ENCODE measurements around the gene PTH1R. TPM values are rescaled to one million over a fixed set of nuclear protein-coding genes. Genes with fewer than 3 reads are reported as not detected.
A peak's percentile ranks its signal among the peaks of the same experiment; 100 is the strongest.

The PTH1R gene
- total RNA-seq, 1 experiment from 2014 or later = not detected

DNA sequence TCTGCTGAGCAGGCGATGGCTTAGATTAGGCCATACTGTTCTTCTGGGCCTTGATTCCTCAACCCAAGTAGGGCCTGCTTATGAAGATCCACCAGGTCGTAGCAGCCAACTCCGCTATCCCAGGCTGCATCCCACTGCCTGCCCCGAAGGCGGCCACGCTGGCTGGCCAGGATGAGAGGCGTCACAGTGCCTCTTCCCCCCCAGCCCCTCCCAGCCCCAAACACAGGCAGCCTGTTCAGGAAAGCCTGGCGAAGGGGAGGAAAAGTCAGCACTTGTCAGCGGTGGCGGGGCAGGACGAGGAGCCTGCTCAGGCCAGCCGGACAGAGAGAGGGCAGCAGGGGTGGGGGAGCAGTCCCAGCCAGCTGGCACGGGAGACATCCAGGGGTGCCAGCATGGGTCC, 11.2 kb downstream of the PTH1R start:
- peaks cover 34% of the 10 kb centered on the region for H3K27me3 ChIP-seq (replicated peaks)
- peaks cover 9% of the 10 kb centered on the region for H3K4me1 ChIP-seq (replicated peaks)
- no peak for DNase-seq (ENCODE audit: low read depth in 1 of 2, low spot score in 2 of 2)
- H3K27ac ChIP-seq = no peak overlapping the region
- no peaks in the 10 kb centered on the region for H3K36me3 ChIP-seq
- no peaks in the 10 kb centered on the region for H3K9me3 ChIP-seq (replicated peaks)
- H3K4me3 ChIP-seq = no peak overlapping the region

DNA sequence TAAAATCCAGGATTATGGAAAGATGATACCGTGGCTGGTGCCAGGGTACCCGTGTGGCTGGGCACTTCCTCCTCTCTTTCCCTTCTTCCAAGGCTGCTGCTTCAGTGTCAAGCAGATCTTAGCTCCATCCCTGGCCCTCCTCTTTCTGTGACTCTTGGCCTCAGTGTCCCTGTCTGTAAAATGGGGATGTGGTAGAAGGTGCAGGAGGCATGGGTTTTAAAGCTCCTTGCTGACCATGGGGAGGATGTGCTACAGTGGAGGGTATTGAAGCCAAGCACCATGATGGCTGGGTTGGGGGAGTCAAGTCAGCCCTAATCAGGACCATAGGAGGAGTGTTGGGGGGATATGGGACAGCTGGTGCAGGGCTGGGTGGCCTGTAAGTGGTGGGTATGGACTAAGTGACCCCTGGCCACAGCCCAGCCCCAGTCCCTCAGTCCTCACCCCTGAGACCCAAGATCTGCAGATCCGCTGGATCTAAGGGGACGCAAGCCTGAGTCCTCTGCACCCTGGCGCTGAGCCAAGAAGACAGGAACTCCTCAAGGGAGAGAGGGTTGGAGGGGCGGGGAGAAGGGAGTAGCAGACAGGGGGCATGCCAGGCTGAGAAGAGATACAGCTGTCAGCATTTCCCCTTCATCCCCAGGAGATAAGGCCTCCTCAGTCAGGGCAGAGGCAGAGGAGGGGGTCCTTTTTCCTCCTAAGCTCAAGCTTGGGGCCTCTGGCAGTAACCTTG, 12.0 kb downstream of the PTH1R start:
- H3K4me1 ChIP-seq (replicated peaks) = peaks cover 9% of the 10 kb centered on the region
- H3K27me3 ChIP-seq (replicated peaks) = peaks cover 25% of the 10 kb centered on the region
- no peaks in the 10 kb centered on the region for H3K36me3 ChIP-seq
- H3K27ac ChIP-seq = no peak overlapping the region
- no peaks in the 10 kb centered on the region for H3K9me3 ChIP-seq (replicated peaks)
- DNase-seq (ENCODE audit: low read depth in 1 of 2, low spot score in 2 of 2) = no peak
- H3K4me3 ChIP-seq = no peak overlapping the region

DNA sequence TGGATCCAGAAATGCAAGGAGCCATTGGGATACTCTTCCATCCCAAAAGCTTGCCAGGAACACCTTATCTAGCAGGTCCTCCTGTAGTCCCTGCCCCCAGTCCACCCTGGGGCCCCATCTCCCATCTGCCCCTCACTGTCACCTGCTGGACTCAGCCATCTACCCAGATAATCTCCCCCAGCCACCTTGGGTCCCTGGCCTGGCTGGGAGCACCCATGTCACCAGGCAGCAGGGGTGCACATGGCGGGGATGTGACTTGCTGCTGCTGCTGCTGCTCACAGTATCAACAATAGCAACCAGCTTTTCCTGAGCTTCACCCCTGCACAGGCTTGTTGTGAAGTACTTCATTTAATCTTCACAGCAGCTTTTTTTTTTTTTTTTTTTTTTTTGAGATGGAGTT, 12.6 kb downstream of the PTH1R start:
- H3K9me3 ChIP-seq (replicated peaks) = no peaks in the 10 kb centered on the region
- DNase-seq (ENCODE audit: low read depth in 1 of 2, low spot score in 2 of 2) = no peak
- H3K4me3 ChIP-seq = no peak overlapping the region
- no peak overlapping the region for H3K27ac ChIP-seq
- H3K36me3 ChIP-seq = no peaks in the 10 kb centered on the region
- peaks cover 9% of the 10 kb centered on the region for H3K4me1 ChIP-seq (replicated peaks)
- peaks cover 23% of the 10 kb centered on the region for H3K27me3 ChIP-seq (replicated peaks)

DNA sequence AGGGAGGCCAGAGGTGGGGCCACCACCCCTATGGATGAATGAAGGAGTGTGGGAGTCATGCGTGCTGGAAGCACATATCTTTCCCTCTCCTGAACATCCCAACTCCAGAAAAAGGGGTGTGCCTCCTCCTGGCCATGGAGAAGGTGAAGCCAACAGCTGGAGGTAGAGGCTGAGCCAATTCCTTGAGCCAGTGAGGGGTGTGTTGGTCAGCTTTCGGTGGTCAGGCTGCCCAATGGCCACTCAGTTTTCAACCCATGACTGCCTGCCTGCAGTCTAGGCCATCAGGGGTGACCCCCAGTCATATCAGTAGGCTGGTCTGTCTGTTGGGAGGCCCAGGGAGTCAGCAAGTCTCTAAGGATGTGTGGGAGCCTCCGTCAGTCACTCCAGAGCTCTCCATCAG, 13.6 kb downstream of the PTH1R start:
- no peak overlapping the region for H3K4me3 ChIP-seq
- no peaks in the 10 kb centered on the region for H3K36me3 ChIP-seq
- peaks cover 9% of the 10 kb centered on the region for H3K4me1 ChIP-seq (replicated peaks)
- peaks cover 21% of the 10 kb centered on the region for H3K27me3 ChIP-seq (replicated peaks)
- DNase-seq (ENCODE audit: low read depth in 1 of 2, low spot score in 2 of 2) = no peak
- H3K9me3 ChIP-seq (replicated peaks) = no peaks in the 10 kb centered on the region
- no peak overlapping the region for H3K27ac ChIP-seq

DNA sequence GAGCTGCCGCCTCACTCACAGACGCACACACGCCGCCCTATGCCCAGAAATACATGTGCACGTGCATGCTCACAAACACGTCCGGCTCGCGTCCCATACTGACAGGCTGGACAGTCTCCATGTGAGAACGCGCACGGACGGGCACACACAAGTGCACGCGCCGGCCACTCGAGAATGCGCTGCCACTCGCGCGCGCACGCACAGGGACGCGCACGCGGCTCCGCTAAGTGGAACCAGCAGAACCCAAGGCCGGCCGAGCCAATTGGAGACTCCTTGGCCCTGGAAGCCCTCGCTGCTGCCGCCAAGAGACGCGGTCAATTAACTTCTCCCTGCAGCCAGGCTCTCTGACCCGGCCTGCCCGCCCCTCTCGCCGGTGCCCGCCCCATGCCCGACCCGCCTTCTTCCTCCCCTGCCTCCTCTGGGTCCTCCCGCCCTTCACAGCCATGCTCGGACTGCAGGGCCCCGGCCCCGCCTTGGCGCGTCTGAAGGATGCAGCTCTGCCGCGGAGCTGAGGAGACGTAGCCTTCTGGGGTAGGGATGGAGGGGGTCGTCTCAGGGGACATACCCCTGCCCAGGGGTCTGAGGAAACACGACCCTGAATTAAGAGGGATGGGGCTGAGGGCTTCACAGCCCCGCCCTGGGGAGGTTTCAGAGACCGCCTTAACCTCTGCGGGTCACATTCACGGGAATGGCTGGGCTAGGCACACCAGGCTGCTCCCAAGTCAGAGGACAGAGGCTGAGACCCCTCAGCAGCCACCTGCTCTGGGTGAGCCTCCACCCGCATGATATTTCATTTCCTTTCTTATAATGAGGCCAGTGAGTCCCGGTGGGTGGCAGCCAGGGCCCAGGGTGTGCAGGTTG, 15.0 kb downstream of the PTH1R start:
- DNase-seq (ENCODE audit: low read depth in 1 of 2, low spot score in 2 of 2) = peak; percentile 29 to 60
- no peaks in the 10 kb centered on the region for H3K9me3 ChIP-seq (replicated peaks)
- H3K4me1 ChIP-seq (replicated peaks) = peaks cover 9% of the 10 kb centered on the region
- H3K27ac ChIP-seq = no peak overlapping the region
- peaks cover 17% of the 10 kb centered on the region for H3K27me3 ChIP-seq (replicated peaks)
- no peaks in the 10 kb centered on the region for H3K36me3 ChIP-seq
- H3K4me3 ChIP-seq = peak overlapping the region; percentile 26

DNA sequence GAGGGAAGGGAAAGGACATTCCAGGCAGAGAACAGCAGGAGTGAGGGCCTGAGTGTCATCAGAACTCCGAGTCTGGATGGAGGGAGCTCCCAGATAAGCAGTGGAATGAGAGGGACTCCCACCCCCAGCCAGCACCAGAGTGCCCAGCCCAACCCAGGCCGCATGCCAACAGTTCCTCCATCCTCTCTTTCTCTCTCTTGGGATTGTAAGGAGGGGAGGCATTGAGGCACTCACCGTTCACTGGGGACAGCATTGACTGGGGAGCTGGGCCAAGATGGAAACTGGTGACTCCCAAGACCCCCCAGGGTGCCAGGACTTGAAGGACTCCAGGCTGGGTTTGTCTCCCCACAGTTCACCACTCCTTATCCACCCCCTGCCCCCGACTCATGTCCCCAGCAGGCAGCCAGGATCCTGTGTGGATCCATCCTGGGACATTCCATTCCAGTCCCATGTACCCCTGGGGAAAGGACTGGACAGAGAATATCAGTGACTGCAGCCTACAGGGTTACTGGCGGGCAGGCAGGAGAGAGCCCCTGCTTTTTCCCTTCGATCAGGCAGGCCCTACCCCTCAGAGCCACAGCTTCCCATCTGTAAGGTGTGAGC, 15.7 kb downstream of the PTH1R start:
- H3K27ac ChIP-seq = no peak overlapping the region
- H3K36me3 ChIP-seq = no peaks in the 10 kb centered on the region
- peaks cover 9% of the 10 kb centered on the region for H3K4me1 ChIP-seq (replicated peaks)
- H3K9me3 ChIP-seq (replicated peaks) = no peaks in the 10 kb centered on the region
- peaks cover 16% of the 10 kb centered on the region for H3K27me3 ChIP-seq (replicated peaks)
- H3K4me3 ChIP-seq = no peak overlapping the region
- DNase-seq (ENCODE audit: low read depth in 1 of 2, low spot score in 2 of 2) = no peak

- Histone ChIP-seq H3K36me3 (no peaks in the 10 kb centered on the region), H3K9me3 (replicated peaks) (no peaks in the 10 kb centered on the region), H3K4me1 (replicated peaks) (peaks cover 9% of the 10 kb centered on the region), H3K27ac (no peak overlapping the region), H3K4me3 (no peak overlapping the region), H3K27me3 (replicated peaks) (peaks cover 16% of the 10 kb centered on the region)
- DNase-seq (ENCODE audit: low read depth in 1 of 2, low spot score in 2 of 2) = no peak
Observed at GRCh38 chr3:46893763-46894162, 16.2 kb downstream of the PTH1R start.

DNA sequence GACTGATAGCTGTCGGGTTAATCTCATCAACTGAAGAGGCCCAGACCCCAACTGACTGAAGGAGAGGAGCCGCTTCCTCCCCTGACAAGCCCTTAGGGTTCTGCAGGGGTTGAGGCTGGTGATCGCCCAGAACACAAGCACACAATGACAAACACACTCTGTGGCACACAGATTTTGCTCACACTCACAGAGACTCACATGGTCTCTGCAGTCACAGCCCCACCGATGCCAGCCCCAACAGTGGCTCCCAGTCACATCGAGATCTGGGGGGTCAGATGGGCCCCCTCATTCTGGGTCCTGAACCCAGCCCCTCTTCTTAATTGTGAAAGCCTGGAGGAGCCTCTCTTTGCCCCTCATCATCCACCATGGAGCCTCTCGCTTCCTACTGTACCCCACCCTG, 16.7 kb downstream of the PTH1R start:
- DNase-seq (ENCODE audit: low read depth in 1 of 2, low spot score in 2 of 2) = no peak
- peaks cover 9% of the 10 kb centered on the region for H3K4me1 ChIP-seq (replicated peaks)

GRCh38 chr3:46895204-46895660, 17.7 kb downstream of the PTH1R start:
- Histone ChIP-seq H3K9me3 (replicated peaks) (no peaks in the 10 kb centered on the region), H3K27me3 (replicated peaks) (peaks cover 16% of the 10 kb centered on the region), H3K36me3 (no peaks in the 10 kb centered on the region), H3K4me1 (replicated peaks) (peaks cover 9% of the 10 kb centered on the region), H3K27ac (no peak overlapping the region), H3K4me3 (no peak overlapping the region)
- DNase-seq (ENCODE audit: low read depth in 1 of 2, low spot score in 2 of 2) = peak; percentile 49 to 65

More for the DNA sequence above, 16.7 kb downstream of the PTH1R start:
- peaks cover 16% of the 10 kb centered on the region for H3K27me3 ChIP-seq (replicated peaks)
- H3K9me3 ChIP-seq (replicated peaks) = no peaks in the 10 kb centered on the region
- no peak overlapping the region for H3K4me3 ChIP-seq
- H3K36me3 ChIP-seq = no peaks in the 10 kb centered on the region
- no peak overlapping the region for H3K27ac ChIP-seq

DNA sequence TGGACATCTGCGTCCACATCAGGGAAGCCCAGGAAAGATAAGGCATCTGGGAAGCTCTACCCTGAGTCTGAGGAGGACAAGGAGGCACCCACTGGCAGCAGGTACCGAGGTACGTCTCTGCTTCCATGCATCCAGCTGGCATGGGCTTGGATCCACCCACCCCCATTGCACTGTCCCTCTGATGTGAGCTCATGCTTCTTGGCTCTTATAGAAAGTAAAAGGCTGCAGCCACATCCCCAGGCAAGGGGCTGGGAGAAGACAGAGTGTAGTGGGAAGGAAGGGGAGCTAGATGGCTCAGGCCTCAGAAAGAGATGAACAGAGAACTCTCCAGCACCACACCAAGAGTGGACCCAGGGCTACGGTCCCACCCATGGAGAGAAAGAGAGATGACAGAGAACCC, 18.2 kb downstream of the PTH1R start:
- H3K27me3 ChIP-seq (replicated peaks) = peaks cover 16% of the 10 kb centered on the region
- H3K4me1 ChIP-seq (replicated peaks) = peaks cover 9% of the 10 kb centered on the region
- no peak overlapping the region for H3K4me3 ChIP-seq
- H3K27ac ChIP-seq = no peak overlapping the region
- H3K36me3 ChIP-seq = no peaks in the 10 kb centered on the region
- no peak for DNase-seq (ENCODE audit: low read depth in 1 of 2, low spot score in 2 of 2)
- no peaks in the 10 kb centered on the region for H3K9me3 ChIP-seq (replicated peaks)

DNA sequence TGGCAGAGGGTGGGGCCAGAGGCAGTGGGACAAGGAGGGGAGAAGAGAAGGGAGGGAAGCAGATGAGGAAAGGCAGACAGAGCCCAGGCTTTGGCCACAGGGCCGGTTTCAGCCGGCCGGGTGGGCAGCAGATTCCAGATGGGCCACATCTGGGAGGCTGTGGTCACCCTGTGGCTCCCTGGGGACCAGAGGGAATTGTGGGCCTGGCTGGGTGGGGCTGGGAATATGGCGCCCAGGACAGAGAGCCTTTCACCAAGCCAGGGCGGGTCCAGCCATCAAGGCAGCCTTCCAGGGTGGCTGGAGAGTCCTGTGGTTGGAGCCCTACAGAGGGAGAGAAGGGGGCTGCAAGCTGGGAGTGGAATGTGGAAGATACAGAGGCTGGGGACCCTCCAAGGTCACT, 18.9 kb downstream of the PTH1R start:
- Histone ChIP-seq H3K27me3 (replicated peaks) (peaks cover 9% of the 10 kb centered on the region), H3K9me3 (replicated peaks) (no peaks in the 10 kb centered on the region), H3K4me3 (no peak overlapping the region), H3K4me1 (replicated peaks) (peaks cover 9% of the 10 kb centered on the region), H3K36me3 (no peaks in the 10 kb centered on the region), H3K27ac (no peak overlapping the region)
- no peak for DNase-seq (ENCODE audit: low read depth in 1 of 2, low spot score in 2 of 2)

GRCh38 chr3:46897031-46897430, 19.5 kb downstream of the PTH1R start:
- H3K4me1 ChIP-seq (replicated peaks) = peaks cover 7% of the 10 kb centered on the region
- no peak overlapping the region for H3K4me3 ChIP-seq
- peaks cover 3% of the 10 kb centered on the region for H3K27me3 ChIP-seq (replicated peaks)
- no peak for DNase-seq (ENCODE audit: low read depth in 1 of 2, low spot score in 2 of 2)
- no peak overlapping the region for H3K27ac ChIP-seq
- no peaks in the 10 kb centered on the region for H3K9me3 ChIP-seq (replicated peaks)
- no peaks in the 10 kb centered on the region for H3K36me3 ChIP-seq

DNA sequence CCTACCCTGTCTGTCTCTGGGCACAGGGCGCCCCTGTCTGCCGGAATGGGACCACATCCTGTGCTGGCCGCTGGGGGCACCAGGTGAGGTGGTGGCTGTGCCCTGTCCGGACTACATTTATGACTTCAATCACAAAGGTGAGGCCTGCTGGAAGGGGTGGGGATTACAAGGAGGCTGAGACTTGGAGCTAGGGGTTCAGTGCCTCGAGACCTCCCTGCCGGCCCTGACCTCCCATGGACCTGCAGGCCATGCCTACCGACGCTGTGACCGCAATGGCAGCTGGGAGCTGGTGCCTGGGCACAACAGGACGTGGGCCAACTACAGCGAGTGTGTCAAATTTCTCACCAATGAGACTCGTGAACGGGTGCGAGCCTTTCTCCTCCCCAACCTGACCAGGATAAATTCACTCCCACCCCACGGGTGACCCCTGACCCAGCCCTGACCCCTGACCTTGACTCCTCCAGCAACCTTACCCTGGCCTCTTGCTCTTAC, 20.4 kb downstream of the PTH1R start:
- Histone ChIP-seq H3K9me3 (replicated peaks) (no peaks in the 10 kb centered on the region), H3K27me3 (replicated peaks) (no peaks in the 10 kb centered on the region), H3K4me1 (replicated peaks) (no peaks in the 10 kb centered on the region), H3K4me3 (no peak overlapping the region), H3K36me3 (no peaks in the 10 kb centered on the region), H3K27ac (no peak overlapping the region)
- no peak for DNase-seq (ENCODE audit: low read depth in 1 of 2, low spot score in 2 of 2)

All from SJSA1 (cell line).